ENCODE measurements around the gene XPNPEP2.

Gene XPNPEP2

GRCh38 chrX:129771266-129771995, 32.7 kb downstream of the XPNPEP2 start:
- ChIA-PET CTCF (interaction anchor here (0.8 to 1.4 kb wide), 7 partner anchors 8 to 51 kb away, joined by 3 to 6 read pairs (median 3); no protein-coding TSS in a partner anchor), POLR2A (interaction anchor here (0.6 kb wide), 1 partner anchor 23 kb away, joined by 3 read pairs; no protein-coding TSS in a partner anchor)
- TF ChIP-seq CTCF (IDR thresholded peaks at IDR 0.05; ENCODE audit: control extremely low read depth, extremely low read depth, low read depth, missing control alignments) = no peak
- DNase-seq (ENCODE audit: extremely low spot score) = no peak

- ChIA-PET POLR2A (interaction anchor here (1.3 kb wide), 1 partner anchor 8 kb away, joined by 7 read pairs; no protein-coding TSS in a partner anchor), CTCF (interaction anchor here (0.9 to 4.4 kb wide), 9 partner anchors 9 to 50 kb away, joined by 3 to 17 read pairs (median 4); no protein-coding TSS in a partner anchor)
- peak; percentile 64 for DNase-seq (ENCODE audit: extremely low spot score)
- no peak for TF ChIP-seq CTCF (IDR thresholded peaks at IDR 0.05; ENCODE audit: control extremely low read depth, extremely low read depth, low read depth, missing control alignments)
Observed at GRCh38 chrX:129772796-129773431, 34.1 kb downstream of the XPNPEP2 start.

GRCh38 chrX:129773649-129774458, 35.1 kb downstream of the XPNPEP2 start:
- POLR2A ChIA-PET = interaction anchor here (0.6 to 1.3 kb wide), 3 partner anchors 8 to 176 kb away, joined by 5 to 11 read pairs (median 7); no protein-coding TSS in a partner anchor
- TF ChIP-seq CTCF (IDR thresholded peaks at IDR 0.05; ENCODE audit: control extremely low read depth, extremely low read depth, low read depth, missing control alignments) = no peak
- DNase-seq (ENCODE audit: extremely low spot score) = no peak
- CTCF ChIA-PET = interaction anchor here (0.6 to 4.4 kb wide), 4 partner anchors 10 to 18 kb away, joined by 3 to 17 read pairs (median 9); no protein-coding TSS in a partner anchor

GRCh38 chrX:129777218-129778030, 38.6 kb downstream of the XPNPEP2 start:
- no peak for TF ChIP-seq CTCF (IDR thresholded peaks at IDR 0.05; ENCODE audit: control extremely low read depth, extremely low read depth, low read depth, missing control alignments)
- DNase-seq (ENCODE audit: extremely low spot score) = peak; percentile 54
- POLR2A ChIA-PET = no interaction called here
- CTCF ChIA-PET = interaction anchor here (1.9 to 4.4 kb wide), 2 partner anchors 10 to 14 kb away, joined by 5 to 13 read pairs; no protein-coding TSS in a partner anchor

GRCh38 chrX:129779086-129779672, 40.4 kb downstream of the XPNPEP2 start:
- POLR2A ChIA-PET = no interaction called here
- DNase-seq (ENCODE audit: extremely low spot score) = no peak
- TF ChIP-seq CTCF (IDR thresholded peaks at IDR 0.05; ENCODE audit: control extremely low read depth, extremely low read depth, low read depth, missing control alignments) = no peak
- CTCF ChIA-PET = interaction anchor here (1.4 kb wide), 1 partner anchor 249 kb away, joined by 3 read pairs; no protein-coding TSS in a partner anchor

Measured in GM10248 (cell line).